NCI-H446 (cell line): ENCODE measurements around the gene TCTN2.

Experiments used
- DNase-seq, 2 experiments: peaks; one replicate each; lab custom pipeline; 2025; lab: John Stamatoyannopoulos, UW

Gene TCTN2

GRCh38 chr12:123741937-123742572, 71.1 kb downstream of the TCTN2 start:
- no peak for DNase-seq

- no peak for DNase-seq
Measured at GRCh38 chr12:123743002-123743401, 72.1 kb downstream of the TCTN2 start.

- no peak for DNase-seq
Measured at GRCh38 chr12:123744836-123745235, 73.9 kb downstream of the TCTN2 start.

- no peak for DNase-seq
Measured at GRCh38 chr12:123747309-123747708, 76.4 kb downstream of the TCTN2 start.

- no peak for DNase-seq
Measured at GRCh38 chr12:123748161-123748560, 77.2 kb downstream of the TCTN2 start.

- DNase-seq: no peak
Measured at GRCh38 chr12:123748661-123749060, 77.7 kb downstream of the TCTN2 start.

GRCh38 chr12:123749355-123749754, 78.4 kb downstream of the TCTN2 start:
- no peak for DNase-seq

GRCh38 chr12:123750159-123750656, 79.3 kb downstream of the TCTN2 start:
- no peak for DNase-seq

- DNase-seq: no peak
Measured at GRCh38 chr12:123752046-123752445, 81.1 kb downstream of the TCTN2 start.

GRCh38 chr12:123754041-123754772, 83.3 kb downstream of the TCTN2 start:
- DNase-seq: no peak

GRCh38 chr12:123757561-123757960, 86.6 kb downstream of the TCTN2 start:
- DNase-seq: no peak
